HTERT RPE-1 (cell line): ENCODE measurements around the gene PAPOLB.

Experiments used
- in situ Hi-C: fragments of 300-500 bp; cut with MboI; formaldehyde crosslinking; loops from 4 replicates; pipeline ENCODE4 v1.14.3; 2020; ENCODE audit warnings: low sequenced_read_pairs

Gene PAPOLB

GRCh38 chr7:4842319-4843064 is 19.3 kb downstream of the PAPOLB start:
- in situ Hi-C loops: no loop called here

DNA sequence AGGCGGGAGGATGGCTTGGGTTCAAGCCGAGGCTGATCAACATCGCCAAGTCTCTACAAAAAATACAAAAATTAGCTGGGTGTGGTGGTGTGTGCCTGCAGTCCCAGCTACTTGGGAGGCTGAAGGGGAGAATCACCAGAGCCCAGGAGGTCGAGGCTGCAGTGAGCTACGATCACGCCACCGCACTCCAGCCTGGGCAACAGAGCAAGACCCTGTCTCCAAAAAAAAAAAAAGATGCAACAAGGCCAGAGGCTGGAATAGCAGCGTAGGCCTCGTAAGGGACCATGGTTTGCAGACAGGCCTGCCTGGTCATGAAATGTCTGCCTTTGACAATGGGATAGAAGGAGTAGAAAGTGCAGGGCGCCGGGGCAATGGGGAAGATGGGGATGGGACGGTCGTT is 20.0 kb downstream of the PAPOLB start:
- in situ Hi-C loops: no loop called here

GRCh38 chr7:4841007-4841784 is 20.6 kb downstream of the PAPOLB start:
- in situ Hi-C loops: no loop called here

- in situ Hi-C loops: no loop called here
These were observed 21.7 kb downstream of the PAPOLB start for GRCh38 chr7:4840079-4840501.

- in situ Hi-C loops: no loop called here
These were observed 23.1 kb downstream of the PAPOLB start for GRCh38 chr7:4838626-4839334.

GRCh38 chr7:4837803-4838625 is 23.8 kb downstream of the PAPOLB start:
- in situ Hi-C loops: no loop called here

GRCh38 chr7:4837041-4837802 is 24.6 kb downstream of the PAPOLB start:
- in situ Hi-C loops: no loop called here

- in situ Hi-C loops: no loop called here
These were observed 25.6 kb downstream of the PAPOLB start for GRCh38 chr7:4836206-4836661.

GRCh38 chr7:4835398-4836205 is 26.2 kb downstream of the PAPOLB start:
- in situ Hi-C loops: no loop called here

- in situ Hi-C loops: no loop called here
These were observed 27.0 kb downstream of the PAPOLB start for GRCh38 chr7:4834601-4835397.

GRCh38 chr7:4833691-4834600 is 27.9 kb downstream of the PAPOLB start:
- in situ Hi-C loops: no loop called here

- in situ Hi-C loops: no loop called here
These were observed 28.7 kb downstream of the PAPOLB start for GRCh38 chr7:4833176-4833575.

GRCh38 chr7:4832711-4833110 is 29.1 kb downstream of the PAPOLB start:
- in situ Hi-C loops: no loop called here

GRCh38 chr7:4831723-4832495 is 29.9 kb downstream of the PAPOLB start:
- in situ Hi-C loops: no loop called here

GRCh38 chr7:4830176-4830575 is 31.7 kb downstream of the PAPOLB start:
- in situ Hi-C loops: no loop called here

DNA sequence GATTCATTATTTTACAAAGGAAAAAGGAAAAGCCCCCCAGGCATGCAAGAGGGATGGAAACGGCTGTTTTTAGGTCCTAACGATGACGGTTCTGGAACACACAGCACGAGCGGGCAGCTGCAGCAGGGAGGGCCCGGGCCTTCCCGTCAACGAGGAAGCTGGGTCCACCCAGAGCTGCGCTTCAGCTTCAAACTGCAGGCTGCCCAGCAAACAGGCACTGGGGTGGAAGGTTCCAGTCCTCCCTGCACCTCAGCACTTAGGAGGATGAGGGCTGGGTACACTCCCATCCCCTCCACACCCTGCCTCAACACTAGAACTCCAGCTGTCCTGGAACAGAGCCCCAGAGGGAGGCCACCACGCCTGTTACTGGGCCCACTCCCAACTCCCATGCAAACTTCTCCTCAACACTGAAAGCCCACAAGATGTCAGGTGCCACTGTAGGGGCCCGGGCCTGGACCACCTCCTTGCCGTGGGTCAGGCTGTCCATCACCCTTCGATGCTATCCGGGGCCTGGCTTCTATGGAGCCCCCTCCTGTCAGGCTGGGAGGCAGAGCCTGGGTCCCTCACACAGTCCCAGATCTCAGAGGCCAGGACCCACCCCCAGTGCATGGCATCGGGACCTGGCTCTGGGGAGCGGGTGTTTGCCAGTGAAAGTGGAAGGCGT is 33.0 kb downstream of the PAPOLB start:
- in situ Hi-C loops: no loop called here
